H9 (cell line): ENCODE measurements around the gene TAGLN. TPM values are rescaled to one million over a fixed set of nuclear protein-coding genes. Genes with fewer than 3 reads are reported as not detected.

Experiments
- DNase-seq: peaks from one replicate; pipeline ENCODE4 v3.0.0-alpha.2; 2017
- H2AFZ ChIP-seq: one replicate; pipeline ENCODE4 v1.6.1; 2013; ENCODE audit warnings: mild to moderate bottlenecking, low read length, control low read depth, moderate library complexity
- H2AK5ac ChIP-seq: 2 replicates; pipeline ENCODE4 v1.6.1; 2013; ENCODE audit warnings: low read length, control low read depth, mixed read lengths; ENCODE audit not compliant: insufficient read length
- H2BK120ac ChIP-seq: one replicate; pipeline ENCODE4 v1.6.1; 2013; ENCODE audit warnings: low read depth, mild to moderate bottlenecking, low read length, control low read depth, inconsistent platforms; ENCODE audit not compliant: poor library complexity, severe bottlenecking
- H2BK12ac ChIP-seq: 2 replicates; pipeline ENCODE4 v1.6.1; 2013; ENCODE audit warnings: low read length, control low read depth, mixed read lengths, low read depth; ENCODE audit not compliant: insufficient read length
- H2BK15ac ChIP-seq: 2 replicates; pipeline ENCODE4 v1.6.1; 2013; ENCODE audit warnings: low read depth, low read length, control low read depth
- H2BK20ac ChIP-seq: one replicate; pipeline ENCODE4 v1.6.1; 2013; ENCODE audit warnings: low read depth, mild to moderate bottlenecking, low read length, control low read depth, inconsistent platforms; ENCODE audit not compliant: poor library complexity, severe bottlenecking
- H2BK5ac ChIP-seq: 2 replicates; pipeline ENCODE4 v1.6.1; 2013; ENCODE audit warnings: low read length, control low read depth, mixed read lengths; ENCODE audit not compliant: insufficient read length
- H3K14ac ChIP-seq: 2 replicates; pipeline ENCODE4 v1.6.1; 2013; ENCODE audit warnings: low read length, control low read depth; ENCODE audit not compliant: insufficient read depth
- H3K18ac ChIP-seq: 2 replicates; pipeline ENCODE4 v1.6.1; 2013; ENCODE audit warnings: low read depth, mild to moderate bottlenecking, mixed read lengths, low read length, control low read depth; ENCODE audit not compliant: insufficient read length
- H3K23ac ChIP-seq: 2 replicates; pipeline ENCODE4 v1.6.1; 2013; ENCODE audit warnings: low read length, control low read depth, mixed read lengths, low read depth; ENCODE audit not compliant: insufficient read length
- H3K23me2 ChIP-seq: 2 replicates; pipeline ENCODE4 v1.6.1; 2013; ENCODE audit warnings: low read depth, mild to moderate bottlenecking, mixed read lengths, low read length, control low read depth; ENCODE audit not compliant: insufficient read length, poor library complexity, severe bottlenecking
- H3K27ac ChIP-seq: 2 replicates; pipeline ENCODE4 v1.5.1; 2013; ENCODE audit warnings: low read length, control low read depth, mixed read lengths, low read depth; ENCODE audit not compliant: insufficient read length
- H3K27me3 ChIP-seq: 2 replicates; pipeline ENCODE4 v1.6.1; 2013; ENCODE audit warnings: low read length, control low read depth, inconsistent platforms; ENCODE audit not compliant: insufficient read depth
- H3K4ac ChIP-seq: 2 replicates; pipeline ENCODE4 v1.6.1; 2013; ENCODE audit warnings: low read depth, mild to moderate bottlenecking, control low read depth, inconsistent platforms, low read length, moderate library complexity
- H3K4me1 ChIP-seq: 2 replicates; pipeline ENCODE4 v1.6.1; 2013; ENCODE audit warnings: low read length, control low read depth, inconsistent platforms; ENCODE audit not compliant: insufficient read depth
- H3K4me2 ChIP-seq: 2 replicates; pipeline ENCODE4 v1.6.1; 2013; ENCODE audit warnings: low read length, control low read depth, mixed read lengths; ENCODE audit not compliant: insufficient read length, insufficient read depth
- H3K56ac ChIP-seq: 2 replicates; pipeline ENCODE4 v1.6.1; 2013; ENCODE audit warnings: low read depth, mild to moderate bottlenecking, mixed read lengths, low read length, control low read depth; ENCODE audit not compliant: insufficient read length
- H3K79me1 ChIP-seq: 2 replicates; pipeline ENCODE4 v1.6.1; 2013; ENCODE audit warnings: low read depth, mild to moderate bottlenecking, moderate library complexity, low read length, control low read depth, inconsistent platforms; ENCODE audit not compliant: insufficient read depth, poor library complexity, severe bottlenecking
- H3K79me2 ChIP-seq: 2 replicates; pipeline ENCODE4 v1.6.1; 2013; ENCODE audit warnings: low read length, control low read depth, inconsistent platforms; ENCODE audit not compliant: insufficient read depth
- H3K9ac ChIP-seq: 2 replicates; pipeline ENCODE4 v1.6.1; 2013; ENCODE audit warnings: low read length, control low read depth, mixed read lengths; ENCODE audit not compliant: insufficient read length; ENCODE audit errors: extremely low read depth
- H3K9me3 ChIP-seq: one replicate; pipeline ENCODE4 v1.6.1; 2013; ENCODE audit warnings: low read depth, low read length, inconsistent platforms; ENCODE audit not compliant: control insufficient read depth
- H3T11ph ChIP-seq: one replicate; pipeline ENCODE4 v1.6.1; 2013; ENCODE audit warnings: mild to moderate bottlenecking, low read length, control low read depth, inconsistent platforms
- H4K20me1 ChIP-seq: one replicate; pipeline ENCODE4 v1.6.1; 2013; ENCODE audit not compliant: control insufficient read depth, insufficient read length, insufficient read depth
- H4K5ac ChIP-seq: 2 replicates; pipeline ENCODE4 v1.6.1; 2013; ENCODE audit warnings: low read depth, mild to moderate bottlenecking, mixed read lengths, low read length, control low read depth; ENCODE audit not compliant: insufficient read length
- H4K8ac ChIP-seq: replicated peaks from 2 replicates; pipeline ENCODE4 v1.6.1; 2013; ENCODE audit warnings: low read length, control low read depth, mixed read lengths, low read depth; ENCODE audit not compliant: insufficient read length
- H4K91ac ChIP-seq: 2 replicates; pipeline ENCODE4 v1.6.1; 2013; ENCODE audit warnings: low read depth, mild to moderate bottlenecking, moderate library complexity, mixed read lengths, low read length, control low read depth; ENCODE audit not compliant: insufficient read length
- H3K27ac Mint-ChIP-seq, 3 experiments: 2 replicates in 2 of 3; 3 replicates in 1 of 3; pipeline ENCODE4 v1.8.0; 2020 to 2021; ENCODE audit warnings: mixed read lengths in 3 of 3, mild to moderate bottlenecking in 1 of 3, moderate library complexity in 1 of 3
- H3K27me3 Mint-ChIP-seq: 2 replicates; pipeline ENCODE4 v1.8.0; 2021; ENCODE audit warnings: low read depth, mild to moderate bottlenecking, moderate library complexity, mixed read lengths
- H3K36me3 Mint-ChIP-seq, 3 experiments: 2 replicates in 2 of 3; 3 replicates in 1 of 3; pipeline ENCODE4 v1.8.0; 2020 to 2021; ENCODE audit warnings: low read depth in 3 of 3, mixed read lengths in 3 of 3; ENCODE audit not compliant: insufficient read depth in 1 of 3
- H3K4me1 Mint-ChIP-seq, 2 experiments: 2 replicates each; pipeline ENCODE4 v1.8.0; 2020; ENCODE audit warnings: mixed read lengths in 2 of 2
- H3K4me3 Mint-ChIP-seq, 2 experiments: 2 replicates in 1 of 2; 3 replicates in 1 of 2; pipeline ENCODE4 v1.8.0; 2020 to 2021; ENCODE audit warnings: mild to moderate bottlenecking in 2 of 2, mixed read lengths in 2 of 2, moderate library complexity in 1 of 2
- H3K9me3 Mint-ChIP-seq, 2 experiments: 2 replicates in 1 of 2; 3 replicates in 1 of 2; pipeline ENCODE4 v1.8.0; 2020; ENCODE audit warnings: mild to moderate bottlenecking in 2 of 2, mixed read lengths in 2 of 2, moderate library complexity in 1 of 2
- WGBS: extraction: QIAGEN DNeasy Blood & Tissue Kit; methylation state at CpG from one replicate; pipeline ENCODE4 v1.1.7; 2013; ENCODE audit warnings: missing lambda C conversion rate, low lambda C conversion rate, mixed read lengths; ENCODE audit not compliant: insufficient read length; ENCODE audit errors: extremely low coverage; 5-methylcytosine and 5-hydroxymethylcytosine counted together
- total RNA-seq: library from RNA; stranded (reverse); gene quantifications from 2 replicates; pipeline ENCODE4 v1.2.1, GENCODE V29; 2021
- TF ChIP-seq, protein P1 (sequence below): fragments of 200-600 bp; sonication (generic); conservative IDR thresholded peaks from 3 replicates; pipeline ENCODE4 v1.8.0; 2021; ENCODE audit warnings: antibody characterized with exemption, mild to moderate bottlenecking

Gene TAGLN
- total RNA-seq, 1 experiment from 2014 or later, result 176 TPM

GRCh38 chr11:117180661-117181585 lies 18.2 kb upstream of the TAGLN start:
- no peak overlapping the region for H3K56ac ChIP-seq

More at GRCh38 chr11:117180661-117181585, 18.2 kb upstream of the TAGLN start:
- Mint-ChIP-seq H3K27me3 (peaks cover 4% of the 10 kb centered on the region; the same call in 1 of the 2 replicates), H3K4me1 (peaks cover 21 to 28% of the 10 kb centered on the region in 2 experiments), H3K4me3 (peak overlapping the region; percentile 29 to 65), H3K27ac (no peak overlapping the region), H3K36me3 (peaks cover 0 to 22% (median 13%) of the 10 kb centered on the region in 3 experiments; a peak in 4 of 7 replicates), H3K9me3 (no peaks in the 10 kb centered on the region)
- no peak overlapping the region for H2BK20ac ChIP-seq
- no peak overlapping the region for H3K4me2 ChIP-seq
- H3K27ac ChIP-seq, result no peak overlapping the region
- peak overlapping the region; percentile 37 for H3K18ac ChIP-seq
- H4K91ac ChIP-seq, result no peak overlapping the region
- H2BK15ac ChIP-seq, result no peak overlapping the region
- no peak overlapping the region for H2BK120ac ChIP-seq
- no peaks in the 10 kb centered on the region for H3K9me3 ChIP-seq
- no peak overlapping the region for H3T11ph ChIP-seq
- H4K8ac ChIP-seq, result no peak overlapping the region
- H3K23me2 ChIP-seq, result peaks cover 14% of the 10 kb centered on the region
- H3K23ac ChIP-seq, result no peak overlapping the region
- no peak overlapping the region for H3K9ac ChIP-seq
- no peak overlapping the region for H3K14ac ChIP-seq
- H3K4me1 ChIP-seq, result peaks cover 6% of the 10 kb centered on the region; the same call in 1 of the 2 replicates
- no peak overlapping the region for H2AFZ ChIP-seq
- no peak overlapping the region for H3K4ac ChIP-seq
- DNase-seq, result peak; percentile 95
- H2AK5ac ChIP-seq, result no peak overlapping the region
- no peaks in the 10 kb centered on the region for H4K20me1 ChIP-seq
- no peak overlapping the region for H4K5ac ChIP-seq
- no peaks in the 10 kb centered on the region for H3K27me3 ChIP-seq
- TF ChIP-seq, protein P1, sequence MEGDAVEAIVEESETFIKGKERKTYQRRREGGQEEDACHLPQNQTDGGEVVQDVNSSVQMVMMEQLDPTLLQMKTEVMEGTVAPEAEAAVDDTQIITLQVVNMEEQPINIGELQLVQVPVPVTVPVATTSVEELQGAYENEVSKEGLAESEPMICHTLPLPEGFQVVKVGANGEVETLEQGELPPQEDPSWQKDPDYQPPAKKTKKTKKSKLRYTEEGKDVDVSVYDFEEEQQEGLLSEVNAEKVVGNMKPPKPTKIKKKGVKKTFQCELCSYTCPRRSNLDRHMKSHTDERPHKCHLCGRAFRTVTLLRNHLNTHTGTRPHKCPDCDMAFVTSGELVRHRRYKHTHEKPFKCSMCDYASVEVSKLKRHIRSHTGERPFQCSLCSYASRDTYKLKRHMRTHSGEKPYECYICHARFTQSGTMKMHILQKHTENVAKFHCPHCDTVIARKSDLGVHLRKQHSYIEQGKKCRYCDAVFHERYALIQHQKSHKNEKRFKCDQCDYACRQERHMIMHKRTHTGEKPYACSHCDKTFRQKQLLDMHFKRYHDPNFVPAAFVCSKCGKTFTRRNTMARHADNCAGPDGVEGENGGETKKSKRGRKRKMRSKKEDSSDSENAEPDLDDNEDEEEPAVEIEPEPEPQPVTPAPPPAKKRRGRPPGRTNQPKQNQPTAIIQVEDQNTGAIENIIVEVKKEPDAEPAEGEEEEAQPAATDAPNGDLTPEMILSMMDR, result peak; percentile 95
- H3K79me1 ChIP-seq, result no peaks in the 10 kb centered on the region
- no peak overlapping the region for H2BK12ac ChIP-seq
- no CpG with 5 or more reads among the region's 22 CpGs for WGBS
- H2BK5ac ChIP-seq, result no peak overlapping the region
- H3K79me2 ChIP-seq, result no peaks in the 10 kb centered on the region
